Measurements from ENCODE around the gene NAGS.
"Not testable (repeated sequence)": the region's sequence is repeated elsewhere in the genome, so short reads cannot be mapped to it uniquely, and the experiment has no call there.

Gene NAGS

GRCh38 chr17:44004077-44004760, at the start of gene NAGS:
TSS of gene NAGS (plus strand) at chr17:44004622. CDS start at chr17:44004664, 42 bp downstream.
- no peak for DNase-seq (ENCODE audit: low spot score)

- DNase-seq (ENCODE audit: low spot score): no peak
Measured at GRCh38 chr17:43956222-43956621, 48.2 kb upstream of the NAGS start.

- DNase-seq (ENCODE audit: low spot score): no peak
Measured at GRCh38 chr17:43958748-43959352, 45.6 kb upstream of the NAGS start.

GRCh38 chr17:43961292-43961691, 43.1 kb upstream of the NAGS start:
- DNase-seq (ENCODE audit: low spot score): not testable (repeated sequence)

GRCh38 chr17:43961954-43962353, 42.5 kb upstream of the NAGS start:
- no peak for DNase-seq (ENCODE audit: low spot score)

GRCh38 chr17:43962479-43962878, 41.9 kb upstream of the NAGS start:
- no peak for DNase-seq (ENCODE audit: low spot score)

GRCh38 chr17:43966276-43966675, 38.1 kb upstream of the NAGS start:
- no peak for DNase-seq (ENCODE audit: low spot score)

- no peak for DNase-seq (ENCODE audit: low spot score)
Measured at GRCh38 chr17:43967251-43967875, 37.1 kb upstream of the NAGS start.

GRCh38 chr17:43970366-43970765, 34.1 kb upstream of the NAGS start:
- DNase-seq (ENCODE audit: low spot score): no peak

GRCh38 chr17:43971436-43971835, 33.0 kb upstream of the NAGS start:
- not testable (repeated sequence) for DNase-seq (ENCODE audit: low spot score)

GRCh38 chr17:43972444-43973212, 31.8 kb upstream of the NAGS start:
- not testable (repeated sequence) for DNase-seq (ENCODE audit: low spot score)

GRCh38 chr17:43974382-43975266, 29.8 kb upstream of the NAGS start:
- DNase-seq (ENCODE audit: low spot score): no peak

- no peak for DNase-seq (ENCODE audit: low spot score)
Measured at GRCh38 chr17:43975898-43976297, 28.5 kb upstream of the NAGS start.

- DNase-seq (ENCODE audit: low spot score): no peak
Measured at GRCh38 chr17:43976963-43977837, 27.2 kb upstream of the NAGS start.

- DNase-seq (ENCODE audit: low spot score): no peak
Measured at GRCh38 chr17:43978078-43978477, 26.3 kb upstream of the NAGS start.

GRCh38 chr17:43979011-43979410, 25.4 kb upstream of the NAGS start:
- no peak for DNase-seq (ENCODE audit: low spot score)

- no peak for DNase-seq (ENCODE audit: low spot score)
Measured at GRCh38 chr17:43979671-43980070, 24.8 kb upstream of the NAGS start.

- DNase-seq (ENCODE audit: low spot score): no peak
Measured at GRCh38 chr17:43982171-43982570, 22.3 kb upstream of the NAGS start.

- DNase-seq (ENCODE audit: low spot score): no peak
Measured at GRCh38 chr17:43983196-43983514, 21.3 kb upstream of the NAGS start.

GRCh38 chr17:43983515-43984411, 20.7 kb upstream of the NAGS start:
- no peak for DNase-seq (ENCODE audit: low spot score)
